Uterus (tissue), 4 donors: ENCODE measurements around the gene CREM. TPM values are rescaled to one million over a fixed set of nuclear protein-coding genes. Genes with fewer than 3 reads are reported as not detected.

ENCODE experiments used
- DNase-seq, 2 donors: peaks; one replicate each; pipeline ENCODE4 v3.0.0-alpha.2; 2019 to 2020
- H3K27ac ChIP-seq, 2 donors: fragments of 200-600 bp; sonication (generic); 1 replicate in 1 of 2; 2 replicates in 1 of 2; pipeline ENCODE4 v1.5.1; 2016 to 2018
- H3K27me3 ChIP-seq, 2 donors: fragments of 200-600 bp; sonication (generic); one replicate each; pipeline ENCODE4 v1.5.1; 2018 to 2019; ENCODE audit warnings: control low read depth in 1 of 2
- H3K36me3 ChIP-seq, 2 donors: fragments of 200-600 bp; sonication (generic); one replicate each; pipeline ENCODE4 v1.5.1; 2019; ENCODE audit warnings: control low read depth in 1 of 2
- H3K4me1 ChIP-seq, 2 donors: fragments of 200-600 bp; sonication (generic); one replicate each; pipeline ENCODE4 v1.5.1; 2018 to 2019; ENCODE audit warnings: control low read depth in 1 of 2
- H3K4me3 ChIP-seq, 2 donors: fragments of 200-600 bp; sonication (generic); 1 replicate in 1 of 2; 2 replicates in 1 of 2; pipeline ENCODE4 v1.5.1; 2018 to 2019; ENCODE audit warnings: mild to moderate bottlenecking in 1 of 2
- H3K9me3 ChIP-seq, 2 donors: fragments of 200-600 bp; sonication (generic); one replicate each; pipeline ENCODE4 v1.5.1; 2019; ENCODE audit warnings: control low read depth in 1 of 2
- CTCF ChIP-seq, 4 experiments: fragments of 200-600 bp in 2 of 4; fragments of 450-650 bp in 2 of 4; sonication (generic) in 2 of 4; IDR thresholded peaks; one replicate each; pipeline ENCODE4 v1.5.1; 2016 to 2019; ENCODE audit warnings: antibody characterized with exemption in 4 of 4, mild to moderate bottlenecking in 2 of 4, moderate library complexity in 1 of 4
- POLR2A ChIP-seq, 2 donors: fragments of 450-650 bp; IDR thresholded peaks; one replicate each; pipeline ENCODE4 v1.6.1; 2016; ENCODE audit warnings: antibody characterized with exemption in 2 of 2, mild to moderate bottlenecking in 1 of 2, moderate library complexity in 1 of 2
- intact Hi-C: fragments of 100-400 bp; cut with DNase I; formaldehyde crosslinking; loops from one replicate; pipeline ENCODE4 v1.15.1; 2023; ENCODE audit warnings: low total_unique reads
- microRNA-seq: library from miRNA; unstranded; fragments of <30 nt; microRNA quantifications from one replicate; pipeline ENCODE4, GENCODE V29; 2016; ENCODE audit warnings: borderline microRNAs expressed, borderline replicate concordance
- small RNA-seq: library from RNA; depleted of rRNA; stranded (forward); fragments of <200 nt; gene quantifications from one replicate; pipeline ENCODE3, GENCODE V24; 2016
- total RNA-seq, 4 donors: library from RNA; depleted of rRNA in 3 of 4; stranded (reverse); fragments of >200 nt in 3 of 4; gene quantifications; one replicate each; pipeline versions ENCODE4 v1.1.0 to v1.2.4, GENCODE V29; 2014 to 2023
- donor health status: DM: yes; HTN: yes; CAD: no.

The CREM gene
- total RNA-seq, 4 donors from 2014 or later, result 35.3 to 183 (median 57.0) TPM

- no peak for DNase-seq
- H3K4me1 ChIP-seq, result no peaks in the 10 kb centered on the region
- H3K27me3 ChIP-seq, result no peaks in the 10 kb centered on the region
- H3K36me3 ChIP-seq, result no peaks in the 10 kb centered on the region
- no peak overlapping the region for H3K27ac ChIP-seq
- intact Hi-C loops, result no loop called here
- no peak overlapping the region for H3K4me3 ChIP-seq
- TF ChIP-seq POLR2A (IDR thresholded peaks at IDR 0.05) (no peak), CTCF (IDR thresholded peaks at IDR 0.05) (no peak)
- H3K9me3 ChIP-seq, result no peaks in the 10 kb centered on the region
Measured at GRCh38 chr10:35257057-35257983, 130.7 kb downstream of the CREM start.

- TF ChIP-seq CTCF (IDR thresholded peaks at IDR 0.05), result no peak
- no peak for TF ChIP-seq POLR2A (IDR thresholded peaks at IDR 0.05)
- intact Hi-C loops, result no loop called here
- Histone ChIP-seq H3K4me1 (no peaks in the 10 kb centered on the region), H3K36me3 (no peaks in the 10 kb centered on the region), H3K4me3 (no peak overlapping the region), H3K9me3 (no peaks in the 10 kb centered on the region), H3K27ac (no peak overlapping the region), H3K27me3 (no peaks in the 10 kb centered on the region)
- no peak for DNase-seq
Measured at GRCh38 chr10:35259769-35260397, 133.2 kb downstream of the CREM start.

- intact Hi-C loops, result no loop called here
- DNase-seq, result no peak
- H3K9me3 ChIP-seq, result no peaks in the 10 kb centered on the region
- no peaks in the 10 kb centered on the region for H3K27me3 ChIP-seq
- no peak overlapping the region for H3K4me3 ChIP-seq
- H3K27ac ChIP-seq, result no peak overlapping the region
- TF ChIP-seq POLR2A (IDR thresholded peaks at IDR 0.05) (no peak), CTCF (IDR thresholded peaks at IDR 0.05) (no peak)
- no peaks in the 10 kb centered on the region for H3K4me1 ChIP-seq
- H3K36me3 ChIP-seq, result no peaks in the 10 kb centered on the region
Measured at GRCh38 chr10:35262436-35262835, 135.8 kb downstream of the CREM start.

Small RNAs within 50 kb of the gene (microRNA-seq; reads per million reads assigned to microRNA genes)
- gene MIR3611, result 3.4 reads per million

Small RNAs within 50 kb of the gene (small RNA-seq; reads per million reads assigned to genes)
- gene MIR3611, result not detected
- gene RNU6-1167P, result not detected
- gene RNU6-794P, result not detected
- gene RNU7-77P, result not detected

Other genes with a start within 250 kb of the CREM start
- gene CUL2, start 36.5 kb upstream of the CREM start, total RNA-seq, result 10 to 100 TPM in 3 of 4 donors, 1 to 10 TPM in 1; 6.4 to 43.3 (median 25.3) TPM
- gene CCNY, start 209.7 kb downstream of the CREM start, total RNA-seq, result 10 to 100 TPM; 28.2 to 79.2 (median 46.2) TPM